Ecto neural progenitor cell (in vitro differentiated cells): Measurements from ENCODE around the gene SMAD7.

ENCODE experiments used
- DNase-seq: peaks from one replicate; pipeline ENCODE4 v3.0.0-alpha.2; 2018; ENCODE audit warnings: low spot score

SMAD7 gene

GRCh38 chr18:48959921-48960920, 9.5 kb upstream of the SMAD7 start:
- no peak for DNase-seq

GRCh38 chr18:48959551-48959920, 8.8 kb upstream of the SMAD7 start:
- no peak for DNase-seq

GRCh38 chr18:48958951-48959350, 8.2 kb upstream of the SMAD7 start:
- DNase-seq: no peak

GRCh38 chr18:48957616-48958015, 6.9 kb upstream of the SMAD7 start:
- no peak for DNase-seq

- DNase-seq: no peak
Observed at GRCh38 chr18:48957136-48957535, 6.4 kb upstream of the SMAD7 start.

GRCh38 chr18:48956356-48956755, 5.6 kb upstream of the SMAD7 start:
- no peak for DNase-seq

- no peak for DNase-seq
Observed at GRCh38 chr18:48955830-48956261, 5.1 kb upstream of the SMAD7 start.

- DNase-seq: no peak
Observed at GRCh38 chr18:48954886-48955819, 4.4 kb upstream of the SMAD7 start.

- no peak for DNase-seq
Observed at GRCh38 chr18:48953104-48953706, 2.4 kb upstream of the SMAD7 start.

GRCh38 chr18:48952287-48953103, 1.7 kb upstream of the SMAD7 start:
- DNase-seq: peak; percentile 90

- peak; percentile 86 for DNase-seq
Observed at GRCh38 chr18:48951448-48952286, 902 bp upstream of the SMAD7 start.

- peak; percentile 77 for DNase-seq
Observed at GRCh38 chr18:48949606-48950535, 894 bp downstream of the SMAD7 start.

- no peak for DNase-seq
Observed at GRCh38 chr18:48949050-48949605, 1.6 kb downstream of the SMAD7 start.

GRCh38 chr18:48948112-48949049, 2.4 kb downstream of the SMAD7 start:
- peak; percentile 81 for DNase-seq

- no peak for DNase-seq
Observed at GRCh38 chr18:48947560-48947959, 3.2 kb downstream of the SMAD7 start.

GRCh38 chr18:48947092-48947491, 3.7 kb downstream of the SMAD7 start:
- no peak for DNase-seq

- DNase-seq: no peak
Observed at GRCh38 chr18:48946329-48946835, 4.4 kb downstream of the SMAD7 start.

- DNase-seq: no peak
Observed at GRCh38 chr18:48945953-48946217, 4.9 kb downstream of the SMAD7 start.
